ENCODE data around the gene RNASE1. TPM values are rescaled to one million over a fixed set of nuclear protein-coding genes. Genes with fewer than 3 reads are reported as not detected.

The RNASE1 gene
- total and polyA plus RNA-seq, 2 experiments from 2014 or later = 0.56 to 1.7 TPM

GRCh38 chr14:20775043-20775442 is 27.6 kb downstream of the RNASE1 start:
- peak overlapping the region; percentile 45 for H3K4me2 ChIP-seq
- Mint-ChIP-seq H3K4me3 (peak overlapping the region; percentile 53), H3K36me3 (ENCODE audit: low read depth) (peaks cover 10% of the 10 kb centered on the region; the same call in 1 of the 3 replicates), H3K27ac (peak overlapping the region; percentile 83), H3K4me1 (peaks cover 47% of the 10 kb centered on the region), H3K27me3 (ENCODE audit: insufficient read depth, low read depth, poor library complexity) (peaks cover 5% of the 10 kb centered on the region), H3K9me3 (peaks cover 4% of the 10 kb centered on the region; the same call in 2 of the 3 replicates)
- H2AFZ ChIP-seq = no peak overlapping the region
- no peaks in the 10 kb centered on the region for H3K9me2 ChIP-seq (ENCODE audit: insufficient read depth)
- TF ChIP-seq, protein P1, sequence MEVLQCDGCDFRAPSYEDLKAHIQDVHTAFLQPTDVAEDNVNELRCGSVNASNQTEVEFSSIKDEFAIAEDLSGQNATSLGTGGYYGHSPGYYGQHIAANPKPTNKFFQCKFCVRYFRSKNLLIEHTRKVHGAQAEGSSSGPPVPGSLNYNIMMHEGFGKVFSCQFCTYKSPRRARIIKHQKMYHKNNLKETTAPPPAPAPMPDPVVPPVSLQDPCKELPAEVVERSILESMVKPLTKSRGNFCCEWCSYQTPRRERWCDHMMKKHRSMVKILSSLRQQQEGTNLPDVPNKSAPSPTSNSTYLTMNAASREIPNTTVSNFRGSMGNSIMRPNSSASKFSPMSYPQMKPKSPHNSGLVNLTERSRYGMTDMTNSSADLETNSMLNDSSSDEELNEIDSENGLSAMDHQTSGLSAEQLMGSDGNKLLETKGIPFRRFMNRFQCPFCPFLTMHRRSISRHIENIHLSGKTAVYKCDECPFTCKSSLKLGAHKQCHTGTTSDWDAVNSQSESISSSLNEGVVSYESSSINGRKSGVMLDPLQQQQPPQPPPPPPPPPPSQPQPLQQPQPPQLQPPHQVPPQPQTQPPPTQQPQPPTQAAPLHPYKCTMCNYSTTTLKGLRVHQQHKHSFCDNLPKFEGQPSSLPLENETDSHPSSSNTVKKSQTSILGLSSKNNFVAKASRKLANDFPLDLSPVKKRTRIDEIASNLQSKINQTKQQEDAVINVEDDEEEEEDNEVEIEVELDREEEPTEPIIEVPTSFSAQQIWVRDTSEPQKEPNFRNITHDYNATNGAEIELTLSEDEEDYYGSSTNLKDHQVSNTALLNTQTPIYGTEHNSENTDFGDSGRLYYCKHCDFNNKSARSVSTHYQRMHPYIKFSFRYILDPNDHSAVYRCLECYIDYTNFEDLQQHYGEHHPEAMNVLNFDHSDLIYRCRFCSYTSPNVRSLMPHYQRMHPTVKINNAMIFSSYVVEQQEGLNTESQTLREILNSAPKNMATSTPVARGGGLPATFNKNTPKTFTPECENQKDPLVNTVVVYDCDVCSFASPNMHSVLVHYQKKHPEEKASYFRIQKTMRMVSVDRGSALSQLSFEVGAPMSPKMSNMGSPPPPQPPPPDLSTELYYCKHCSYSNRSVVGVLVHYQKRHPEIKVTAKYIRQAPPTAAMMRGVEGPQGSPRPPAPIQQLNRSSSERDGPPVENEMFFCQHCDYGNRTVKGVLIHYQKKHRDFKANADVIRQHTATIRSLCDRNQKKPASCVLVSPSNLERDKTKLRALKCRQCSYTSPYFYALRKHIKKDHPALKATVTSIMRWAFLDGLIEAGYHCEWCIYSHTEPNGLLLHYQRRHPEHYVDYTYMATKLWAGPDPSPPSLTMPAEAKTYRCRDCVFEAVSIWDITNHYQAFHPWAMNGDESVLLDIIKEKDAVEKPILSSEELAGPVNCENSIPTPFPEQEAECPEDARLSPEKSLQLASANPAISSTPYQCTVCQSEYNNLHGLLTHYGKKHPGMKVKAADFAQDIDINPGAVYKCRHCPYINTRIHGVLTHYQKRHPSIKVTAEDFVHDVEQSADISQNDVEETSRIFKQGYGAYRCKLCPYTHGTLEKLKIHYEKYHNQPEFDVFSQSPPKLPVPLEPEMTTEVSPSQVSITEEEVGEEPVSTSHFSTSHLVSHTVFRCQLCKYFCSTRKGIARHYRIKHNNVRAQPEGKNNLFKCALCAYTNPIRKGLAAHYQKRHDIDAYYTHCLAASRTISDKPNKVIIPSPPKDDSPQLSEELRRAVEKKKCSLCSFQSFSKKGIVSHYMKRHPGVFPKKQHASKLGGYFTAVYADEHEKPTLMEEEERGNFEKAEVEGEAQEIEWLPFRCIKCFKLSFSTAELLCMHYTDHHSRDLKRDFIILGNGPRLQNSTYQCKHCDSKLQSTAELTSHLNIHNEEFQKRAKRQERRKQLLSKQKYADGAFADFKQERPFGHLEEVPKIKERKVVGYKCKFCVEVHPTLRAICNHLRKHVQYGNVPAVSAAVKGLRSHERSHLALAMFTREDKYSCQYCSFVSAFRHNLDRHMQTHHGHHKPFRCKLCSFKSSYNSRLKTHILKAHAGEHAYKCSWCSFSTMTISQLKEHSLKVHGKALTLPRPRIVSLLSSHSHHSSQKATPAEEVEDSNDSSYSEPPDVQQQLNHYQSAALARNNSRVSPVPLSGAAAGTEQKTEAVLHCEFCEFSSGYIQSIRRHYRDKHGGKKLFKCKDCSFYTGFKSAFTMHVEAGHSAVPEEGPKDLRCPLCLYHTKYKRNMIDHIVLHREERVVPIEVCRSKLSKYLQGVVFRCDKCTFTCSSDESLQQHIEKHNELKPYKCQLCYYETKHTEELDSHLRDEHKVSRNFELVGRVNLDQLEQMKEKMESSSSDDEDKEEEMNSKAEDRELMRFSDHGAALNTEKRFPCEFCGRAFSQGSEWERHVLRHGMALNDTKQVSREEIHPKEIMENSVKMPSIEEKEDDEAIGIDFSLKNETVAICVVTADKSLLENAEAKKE (CRISPR knock-in tag; IDR thresholded peaks at IDR 0.05) = peak; percentile 56
- no peak for TF ChIP-seq NANOG (IDR thresholded peaks at IDR 0.05; ENCODE audit: borderline replicate concordance)
- TF ChIP-seq, protein P2, sequence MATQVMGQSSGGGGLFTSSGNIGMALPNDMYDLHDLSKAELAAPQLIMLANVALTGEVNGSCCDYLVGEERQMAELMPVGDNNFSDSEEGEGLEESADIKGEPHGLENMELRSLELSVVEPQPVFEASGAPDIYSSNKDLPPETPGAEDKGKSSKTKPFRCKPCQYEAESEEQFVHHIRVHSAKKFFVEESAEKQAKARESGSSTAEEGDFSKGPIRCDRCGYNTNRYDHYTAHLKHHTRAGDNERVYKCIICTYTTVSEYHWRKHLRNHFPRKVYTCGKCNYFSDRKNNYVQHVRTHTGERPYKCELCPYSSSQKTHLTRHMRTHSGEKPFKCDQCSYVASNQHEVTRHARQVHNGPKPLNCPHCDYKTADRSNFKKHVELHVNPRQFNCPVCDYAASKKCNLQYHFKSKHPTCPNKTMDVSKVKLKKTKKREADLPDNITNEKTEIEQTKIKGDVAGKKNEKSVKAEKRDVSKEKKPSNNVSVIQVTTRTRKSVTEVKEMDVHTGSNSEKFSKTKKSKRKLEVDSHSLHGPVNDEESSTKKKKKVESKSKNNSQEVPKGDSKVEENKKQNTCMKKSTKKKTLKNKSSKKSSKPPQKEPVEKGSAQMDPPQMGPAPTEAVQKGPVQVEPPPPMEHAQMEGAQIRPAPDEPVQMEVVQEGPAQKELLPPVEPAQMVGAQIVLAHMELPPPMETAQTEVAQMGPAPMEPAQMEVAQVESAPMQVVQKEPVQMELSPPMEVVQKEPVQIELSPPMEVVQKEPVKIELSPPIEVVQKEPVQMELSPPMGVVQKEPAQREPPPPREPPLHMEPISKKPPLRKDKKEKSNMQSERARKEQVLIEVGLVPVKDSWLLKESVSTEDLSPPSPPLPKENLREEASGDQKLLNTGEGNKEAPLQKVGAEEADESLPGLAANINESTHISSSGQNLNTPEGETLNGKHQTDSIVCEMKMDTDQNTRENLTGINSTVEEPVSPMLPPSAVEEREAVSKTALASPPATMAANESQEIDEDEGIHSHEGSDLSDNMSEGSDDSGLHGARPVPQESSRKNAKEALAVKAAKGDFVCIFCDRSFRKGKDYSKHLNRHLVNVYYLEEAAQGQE (IDR thresholded peaks at IDR 0.05; ENCODE audit: unreplicated experiment) = no peak
- no peaks in the 10 kb centered on the region for H3K27me3 ChIP-seq (ENCODE audit: insufficient read depth)
- H4K20me1 ChIP-seq (replicated peaks; ENCODE audit: insufficient read depth) = no peaks in the 10 kb centered on the region
- ATAC-seq (peak; percentile 84), DNase-seq (ENCODE audit: low spot score) (peak; percentile 73)
- no peaks in the 10 kb centered on the region for H3K79me2 ChIP-seq (replicated peaks; ENCODE audit: insufficient read depth)
- peak overlapping the region; percentile 24 for H3K4me3 ChIP-seq
- peaks cover 36% of the 10 kb centered on the region for H3K4me1 ChIP-seq (ENCODE audit: insufficient read depth)
- peak overlapping the region; percentile 78 for H3K27ac ChIP-seq (ENCODE audit: low read depth)
- no peaks in the 10 kb centered on the region for H3K36me3 ChIP-seq (ENCODE audit: insufficient read depth)
- no peaks in the 10 kb centered on the region; the same call in 1 of the 2 replicates for H3F3A ChIP-seq (replicated peaks; ENCODE audit: low read depth)
